ENCODE results near the gene SH3TC2.

Gene SH3TC2

GRCh38 chr5:148996270-148996669, 66.6 kb downstream of the SH3TC2 start:
- DNase-seq = no peak

- no peak for DNase-seq
These were observed 67.1 kb downstream of the SH3TC2 start for GRCh38 chr5:148995791-148996190.

DNA sequence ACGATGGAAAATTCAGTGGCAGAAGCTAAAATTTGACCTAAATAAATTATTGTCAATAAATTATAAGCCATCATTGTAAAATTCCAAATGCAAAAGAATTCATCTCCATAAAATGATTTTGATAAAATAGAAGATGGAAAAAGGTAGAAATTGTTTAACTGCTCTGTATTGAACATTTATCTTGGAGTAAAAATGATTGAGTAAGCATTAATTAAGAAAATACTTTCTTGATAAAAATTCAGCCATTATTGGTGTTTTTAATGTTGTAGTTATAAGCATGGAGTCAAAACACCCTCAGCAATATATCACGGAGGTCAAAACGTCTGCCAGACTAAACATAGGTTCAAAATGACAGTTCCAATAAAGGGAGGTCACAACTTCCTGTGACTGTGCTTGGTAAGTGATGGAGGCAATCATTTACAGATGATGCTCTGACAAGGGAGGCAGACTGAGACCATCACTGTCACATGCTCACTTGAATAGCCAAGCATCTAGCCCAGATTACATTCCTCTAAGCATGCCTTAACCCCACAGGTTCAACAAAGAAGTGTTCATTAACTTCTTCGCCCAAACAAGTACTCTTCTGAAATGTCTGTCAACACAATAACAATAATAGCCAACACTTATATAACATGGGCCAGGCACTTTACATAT, 69.5 kb downstream of the SH3TC2 start:
- DNase-seq = no peak

GRCh38 chr5:148992265-148992664, 70.6 kb downstream of the SH3TC2 start:
- DNase-seq = no peak

DNA sequence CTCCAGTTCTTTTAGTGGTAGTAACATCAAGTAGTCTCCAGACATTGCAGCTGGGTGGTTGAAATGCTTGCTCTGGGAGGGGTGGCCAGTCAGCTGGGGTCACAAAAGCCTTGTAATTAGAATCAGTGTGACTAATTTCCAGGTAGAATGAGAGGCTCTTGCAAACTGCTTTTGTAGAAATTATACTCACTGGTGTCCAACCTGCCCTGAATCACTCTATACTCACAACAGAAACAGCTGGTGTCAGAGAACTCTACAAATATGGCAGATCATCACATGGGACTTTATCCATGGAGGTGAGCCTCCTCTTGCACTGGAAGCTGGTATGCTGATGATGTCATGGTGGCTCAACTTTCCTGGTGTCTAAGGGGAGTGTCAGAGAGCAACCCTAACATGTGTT, 71.3 kb downstream of the SH3TC2 start:
- DNase-seq = no peak

DNA sequence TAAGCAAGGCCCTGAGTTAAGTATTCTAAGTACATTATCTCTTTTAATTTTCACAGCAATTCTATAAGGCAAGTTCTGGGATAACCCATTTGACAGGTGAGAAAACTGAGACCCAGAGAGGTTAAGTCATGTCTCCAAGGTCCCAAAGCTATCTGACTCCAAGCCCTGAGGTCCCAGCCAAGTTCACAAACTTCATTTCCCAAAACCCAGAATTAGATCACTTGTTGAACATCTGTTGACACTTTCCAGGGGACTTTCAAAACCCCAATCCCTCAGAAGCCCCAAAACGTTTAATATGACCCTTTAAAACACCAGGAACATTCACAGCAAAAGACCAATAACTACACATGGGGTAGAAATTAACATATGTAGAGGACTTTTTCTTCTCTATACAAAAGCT, 72.0 kb downstream of the SH3TC2 start:
- no peak for DNase-seq

DNA sequence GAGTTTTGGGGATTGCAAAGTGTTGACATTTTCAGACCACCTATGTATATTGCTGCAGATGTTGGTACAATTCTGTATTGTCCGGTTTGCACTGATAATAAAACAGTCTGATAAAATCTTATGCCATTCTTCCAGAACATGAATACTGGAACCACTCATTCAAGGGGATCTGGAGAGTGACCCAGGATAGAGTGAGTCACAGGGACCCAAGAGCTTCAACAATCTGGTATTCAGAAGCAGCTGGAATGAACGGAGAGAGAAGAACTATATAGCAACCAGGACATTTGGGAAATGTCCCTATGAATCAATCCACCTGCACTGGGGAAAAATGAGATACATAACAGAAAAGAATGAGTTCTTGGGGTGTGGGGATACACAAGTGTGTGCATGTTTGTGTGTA, 73.3 kb downstream of the SH3TC2 start:
- no peak for DNase-seq

GRCh38 chr5:148988328-148988727, 74.5 kb downstream of the SH3TC2 start:
- no peak for DNase-seq

DNA sequence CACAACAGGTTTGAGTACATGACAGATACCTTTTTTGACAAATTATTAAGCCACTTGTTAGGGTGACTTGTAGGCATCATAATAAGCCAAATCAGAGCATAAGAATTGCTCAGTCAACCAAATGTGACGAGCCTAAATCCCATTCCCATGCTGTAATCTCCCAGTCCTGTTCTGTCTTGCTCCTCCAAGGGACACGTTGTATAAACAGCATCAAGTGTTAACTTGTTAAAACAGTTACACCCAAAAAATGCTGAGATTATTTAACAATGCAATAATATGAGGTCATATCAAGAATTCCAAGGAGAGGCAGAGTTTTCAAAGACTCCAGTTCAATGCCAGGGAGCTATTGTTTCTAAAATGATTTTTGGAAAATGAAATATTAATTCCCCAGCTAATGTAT, 76.2 kb downstream of the SH3TC2 start:
- no peak for DNase-seq

- no peak for DNase-seq
These were observed 78.5 kb downstream of the SH3TC2 start for GRCh38 chr5:148984345-148984744.

GRCh38 chr5:148981353-148981752, 81.5 kb downstream of the SH3TC2 start:
- DNase-seq = no peak

GRCh38 chr5:148980731-148981130, 82.1 kb downstream of the SH3TC2 start:
- DNase-seq = no peak

GRCh38 chr5:148979083-148979723, 83.7 kb downstream of the SH3TC2 start:
- DNase-seq = no peak

DNA sequence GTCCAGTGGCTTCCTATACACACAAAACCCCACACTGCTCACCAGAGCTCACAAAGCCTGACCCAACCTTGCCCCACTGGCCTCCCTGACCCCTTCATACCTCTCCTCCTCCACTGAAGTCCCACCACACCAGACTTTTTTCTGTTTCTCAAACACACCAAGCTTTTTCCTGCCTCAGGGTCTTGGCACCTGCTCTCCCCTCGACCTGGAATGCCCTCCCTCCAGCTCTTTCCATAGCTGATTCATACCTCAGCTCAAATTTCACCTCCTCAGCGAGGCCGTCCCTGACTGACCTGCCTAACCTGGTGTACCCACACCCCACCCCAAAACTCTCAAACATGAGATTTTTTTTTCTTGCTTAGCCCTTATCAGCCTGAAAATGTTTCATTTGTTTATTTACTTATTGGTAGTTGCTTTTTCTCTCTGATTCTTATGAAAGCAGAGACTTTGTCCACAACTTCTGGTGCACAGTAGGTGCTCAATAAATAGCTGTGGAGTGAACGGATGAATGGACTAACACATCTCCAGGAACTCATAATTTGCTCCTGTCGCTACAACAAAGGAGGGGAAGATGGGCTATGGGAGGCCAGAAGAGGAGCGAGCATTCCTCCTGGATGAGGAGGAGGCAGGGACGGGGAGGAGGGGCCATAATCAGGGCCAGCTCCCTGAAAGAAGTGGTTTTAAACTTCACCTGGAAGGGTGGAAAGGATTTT, 84.3 kb downstream of the SH3TC2 start:
- no peak for DNase-seq

DNA sequence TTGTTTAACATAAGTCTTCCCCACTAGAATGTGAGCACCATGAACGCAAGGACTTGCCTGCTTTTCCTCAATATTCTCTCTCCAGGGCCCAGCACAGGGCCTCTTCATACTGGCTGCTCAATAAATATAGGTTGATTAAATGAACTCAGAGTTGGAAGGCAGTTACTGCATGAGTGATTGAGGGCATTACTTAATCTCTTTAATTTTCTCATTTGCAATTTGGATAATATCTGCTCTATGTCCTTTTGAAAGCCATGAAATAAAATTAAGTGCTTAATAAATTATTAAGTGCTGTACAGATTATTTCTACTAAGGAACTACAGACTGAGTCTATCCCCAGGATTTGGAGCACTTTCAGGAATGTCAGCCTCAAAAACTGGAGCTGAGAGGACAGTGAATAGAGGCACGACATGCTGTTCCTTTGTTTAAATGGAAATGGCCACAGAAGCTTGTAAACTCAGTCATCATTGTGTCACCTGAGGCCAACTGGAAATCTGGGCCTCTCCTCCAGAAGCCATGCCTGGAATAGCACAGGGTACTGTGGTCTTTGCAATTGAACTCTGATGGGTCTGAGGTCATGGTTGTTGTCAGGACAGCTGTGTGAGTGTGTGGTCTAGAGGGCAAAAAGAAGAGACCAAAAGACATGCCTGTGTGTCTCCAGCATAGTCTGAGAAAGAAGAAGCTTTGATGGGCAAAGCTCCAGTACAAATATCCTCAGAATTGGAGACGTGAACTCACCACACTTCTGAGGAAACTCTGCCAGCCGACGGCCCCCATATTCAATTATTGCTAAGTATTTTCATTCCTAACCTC, 86.1 kb downstream of the SH3TC2 start:
- DNase-seq = no peak

GRCh38 chr5:148974642-148975327, 88.1 kb downstream of the SH3TC2 start:
- DNase-seq = no peak

DNA sequence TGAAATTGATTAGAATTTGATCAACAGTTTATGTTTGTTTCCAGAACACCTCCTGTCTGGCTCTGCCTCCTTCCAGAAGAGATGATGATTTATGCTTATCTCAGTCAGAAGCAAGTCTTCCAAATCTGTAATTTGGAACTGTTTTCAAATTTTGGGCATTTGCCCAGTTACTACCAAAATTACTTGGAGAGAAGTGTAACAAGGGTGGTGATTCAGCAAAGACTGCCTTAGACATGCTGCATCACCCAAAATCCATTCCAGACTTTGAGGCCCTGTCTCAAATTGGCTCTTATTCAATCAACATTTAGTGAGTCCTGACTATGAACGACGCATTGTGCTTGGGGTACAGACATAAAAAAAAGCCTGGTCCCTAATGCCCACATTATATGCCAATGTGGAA, 89.4 kb downstream of the SH3TC2 start:
- no peak for DNase-seq

DNA sequence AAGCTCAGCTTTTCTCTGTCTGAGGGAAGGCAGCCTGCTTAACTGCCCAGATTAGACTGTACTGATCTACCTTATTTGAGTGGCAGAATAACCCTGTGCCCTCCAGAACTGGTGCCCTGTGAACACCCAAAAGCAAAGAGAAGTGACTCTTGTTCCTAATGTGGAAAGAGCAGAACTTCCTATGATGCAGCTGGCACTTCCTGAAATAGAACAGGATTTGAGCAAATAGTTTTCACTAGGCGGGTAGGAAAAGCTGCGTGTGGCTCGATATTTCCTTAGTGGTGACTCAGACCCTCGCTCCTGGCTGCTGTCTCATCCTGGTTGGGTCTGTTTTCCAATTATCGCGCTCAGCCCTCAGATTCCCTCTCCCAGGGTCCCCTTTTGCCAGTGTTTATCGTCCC, 89.9 kb downstream of the SH3TC2 start:
- no peak for DNase-seq

- no peak for DNase-seq
These were observed 90.5 kb downstream of the SH3TC2 start for GRCh38 chr5:148972396-148972795.

- DNase-seq = no peak
These were observed 92.0 kb downstream of the SH3TC2 start for GRCh38 chr5:148970876-148971275.

DNA sequence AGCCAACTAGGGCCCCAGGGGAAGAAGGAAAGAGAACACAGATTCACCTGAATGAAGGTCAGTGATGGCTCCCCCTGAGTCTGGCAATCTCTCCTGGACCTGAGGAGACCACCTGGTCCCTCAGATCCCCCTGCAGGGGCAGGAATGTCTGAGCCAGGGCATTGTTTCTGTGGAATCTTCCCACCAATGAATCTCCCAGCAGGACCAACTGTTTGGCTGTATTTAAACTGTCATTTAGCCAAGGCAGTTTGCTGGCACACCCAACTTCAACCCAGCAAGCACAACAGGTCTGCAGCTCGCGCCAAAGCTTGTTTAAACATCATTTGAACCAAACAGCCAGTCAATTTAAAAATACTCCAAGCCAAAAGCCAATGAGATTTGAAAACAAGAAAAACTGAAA, 92.6 kb downstream of the SH3TC2 start:
- DNase-seq = peak; percentile 86

- no peak for DNase-seq
These were observed 93.6 kb downstream of the SH3TC2 start for GRCh38 chr5:148969291-148969690.

- no peak for DNase-seq
These were observed 94.6 kb downstream of the SH3TC2 start for GRCh38 chr5:148968311-148968710.
